Mesenchymal stem cell (in vitro differentiated cells and primary cell): ENCODE data around the gene KRT9.
A peak's percentile ranks its signal among the peaks of the same experiment; 100 is the strongest.
"Not testable (repeated sequence)": the region's sequence is repeated elsewhere in the genome, so short reads cannot be mapped to it uniquely, and the experiment has no call there.

ENCODE experiments used
- DNase-seq: peaks from one replicate; pipeline ENCODE4 v3.0.0-alpha.2; 2013
- H2AFZ ChIP-seq: one replicate; pipeline ENCODE4 v1.6.1; 2013; ENCODE audit warnings: low read depth, mild to moderate bottlenecking, control low read depth, inconsistent platforms, low read length, moderate library complexity
- H2AK5ac ChIP-seq: 2 replicates; pipeline ENCODE4 v1.6.1; 2013; ENCODE audit warnings: low read length, moderate library complexity, mild to moderate bottlenecking, inconsistent platforms; ENCODE audit not compliant: severe bottlenecking
- H2BK120ac ChIP-seq: one replicate; pipeline ENCODE4 v1.6.1; 2013; ENCODE audit warnings: low read depth, mild to moderate bottlenecking, inconsistent platforms, low read length, moderate library complexity
- H2BK12ac ChIP-seq, 2 experiments: one replicate each; pipeline ENCODE4 v1.6.1; 2013; ENCODE audit warnings: inconsistent platforms in 2 of 2, low read length in 2 of 2, mild to moderate bottlenecking in 2 of 2, moderate library complexity in 2 of 2, control low read depth in 1 of 2
- H2BK15ac ChIP-seq: one replicate; pipeline ENCODE4 v1.6.1; 2013; ENCODE audit warnings: mild to moderate bottlenecking, low read depth, inconsistent platforms; ENCODE audit not compliant: poor library complexity, severe bottlenecking
- H2BK5ac ChIP-seq: 2 replicates; pipeline ENCODE4 v1.6.1; 2013; ENCODE audit warnings: low read depth, mild to moderate bottlenecking, low read length, control low read depth, inconsistent platforms; ENCODE audit not compliant: poor library complexity, severe bottlenecking
- H3K14ac ChIP-seq, 2 experiments: one replicate each; pipeline ENCODE4 v1.6.1; 2013; ENCODE audit warnings: inconsistent platforms in 2 of 2, low read length in 2 of 2, control low read depth in 1 of 2, mild to moderate bottlenecking in 1 of 2, moderate library complexity in 1 of 2
- H3K18ac ChIP-seq, 2 experiments: one replicate each; pipeline ENCODE4 v1.6.1; 2013; ENCODE audit warnings: inconsistent platforms in 2 of 2, low read length in 2 of 2, control low read depth in 1 of 2, low read depth in 1 of 2, mild to moderate bottlenecking in 1 of 2
- H3K23ac ChIP-seq, 2 experiments: one replicate each; pipeline ENCODE4 v1.6.1; 2013; ENCODE audit warnings: inconsistent platforms in 2 of 2, low read length in 2 of 2, mild to moderate bottlenecking in 2 of 2, moderate library complexity in 2 of 2, control low read depth in 1 of 2
- H3K27ac ChIP-seq: 2 replicates; pipeline ENCODE4 v1.5.1; 2013; ENCODE audit warnings: mild to moderate bottlenecking, moderate library complexity, low read length, control low read depth, inconsistent platforms; ENCODE audit not compliant: poor library complexity, severe bottlenecking
- H3K27me3 ChIP-seq, 2 experiments: 2 replicates each; pipeline versions ENCODE4 v1.6.1 to v1.7.0; 2013; ENCODE audit warnings: low read length in 2 of 2, mild to moderate bottlenecking in 2 of 2, moderate library complexity in 2 of 2, control low read depth in 1 of 2, inconsistent platforms in 1 of 2; ENCODE audit not compliant: control insufficient read depth in 1 of 2, insufficient read depth in 1 of 2
- H3K36me3 ChIP-seq, 2 experiments: 2 replicates each; pipeline versions ENCODE4 v1.6.1 to v1.7.0; 2013; ENCODE audit warnings: low read length in 2 of 2, control low read depth in 1 of 2, inconsistent platforms in 1 of 2, low read depth in 1 of 2, mild to moderate bottlenecking in 1 of 2; ENCODE audit not compliant: insufficient read depth in 2 of 2, control insufficient read depth in 1 of 2
- H3K4ac ChIP-seq, 2 experiments: one replicate each; pipeline ENCODE4 v1.6.1; 2013; ENCODE audit warnings: inconsistent platforms in 2 of 2, low read length in 2 of 2, mild to moderate bottlenecking in 2 of 2, moderate library complexity in 2 of 2, control low read depth in 1 of 2, low read depth in 1 of 2
- H3K4me1 ChIP-seq: 2 replicates; pipeline ENCODE4 v1.6.1; 2013; ENCODE audit warnings: low read depth, low read length, control low read depth; ENCODE audit not compliant: control insufficient read depth, insufficient read depth
- H3K4me2 ChIP-seq: 2 replicates; pipeline ENCODE4 v1.6.1; 2013; ENCODE audit warnings: low read length, mild to moderate bottlenecking, inconsistent platforms; ENCODE audit not compliant: poor library complexity, severe bottlenecking
- H3K4me3 ChIP-seq, 2 experiments: 2 replicates each; pipeline versions ENCODE4 v1.5.1 to v1.7.0; 2013; ENCODE audit warnings: low read length in 2 of 2, mild to moderate bottlenecking in 2 of 2, control low read depth in 1 of 2, low read depth in 1 of 2; ENCODE audit not compliant: insufficient read depth in 1 of 2
- H3K79me1 ChIP-seq: replicated peaks from 2 replicates; pipeline ENCODE4 v1.6.1; 2013; ENCODE audit warnings: mild to moderate bottlenecking, control low read depth, low read length, inconsistent platforms; ENCODE audit not compliant: poor library complexity, severe bottlenecking
- H3K9ac ChIP-seq: 2 replicates; pipeline ENCODE4 v1.7.0; 2013; ENCODE audit warnings: mild to moderate bottlenecking, low read length, moderate library complexity
- H3K9me3 ChIP-seq: 2 replicates; pipeline ENCODE4 v1.7.0; 2013; ENCODE audit warnings: mild to moderate bottlenecking, low read length; ENCODE audit not compliant: control insufficient read depth
- H4K8ac ChIP-seq: one replicate; pipeline ENCODE4 v1.6.1; 2013; ENCODE audit warnings: inconsistent platforms, mild to moderate bottlenecking, low read length, moderate library complexity
- H4K91ac ChIP-seq: one replicate; pipeline ENCODE4 v1.6.1; 2013; ENCODE audit warnings: mild to moderate bottlenecking, low read length, inconsistent platforms
- WGBS: methylation state at CpG from one replicate; pipeline ENCODE4 v1.1.7; 2013; ENCODE audit warnings: mixed read lengths; 5-methylcytosine and 5-hydroxymethylcytosine counted together

The KRT9 gene

GRCh38 chr17:41614098-41614497 is 42.2 kb upstream of the KRT9 start:
- no peak overlapping the region for H4K8ac ChIP-seq
- no peak overlapping the region for H3K9ac ChIP-seq
- peaks cover 13% of the 10 kb centered on the region for H3K4me1 ChIP-seq
- peaks cover 35 to 56% of the 10 kb centered on the region in 2 experiments for H3K27me3 ChIP-seq
- H3K4me3 ChIP-seq: no peak overlapping the region
- H3K18ac ChIP-seq: no peak overlapping the region
- no peak overlapping the region for H4K91ac ChIP-seq
- H2BK120ac ChIP-seq: no peak overlapping the region
- no peaks in the 10 kb centered on the region for H3K36me3 ChIP-seq
- no peak overlapping the region for H3K4ac ChIP-seq
- H3K9me3 ChIP-seq: no peaks in the 10 kb centered on the region
- no peak for DNase-seq
- H2AK5ac ChIP-seq: no peak overlapping the region
- H3K23ac ChIP-seq: no peak overlapping the region
- no peak overlapping the region for H2BK15ac ChIP-seq
- no peak overlapping the region for H2BK12ac ChIP-seq
- no peak overlapping the region for H2AFZ ChIP-seq
- H3K79me1 ChIP-seq: no peaks in the 10 kb centered on the region
- WGBS: 76% methylated on average over 4 of the region's 5 CpGs
- H3K27ac ChIP-seq: no peak overlapping the region
- H3K14ac ChIP-seq: no peak overlapping the region
- no peak overlapping the region for H3K4me2 ChIP-seq
- H2BK5ac ChIP-seq: no peak overlapping the region

GRCh38 chr17:41613277-41614082 is 41.6 kb upstream of the KRT9 start:
- no peak for DNase-seq
- Histone ChIP-seq H2BK12ac (no peak overlapping the region), H4K91ac (no peak overlapping the region), H3K9ac (no peak overlapping the region), H2AFZ (no peak overlapping the region), H4K8ac (no peak overlapping the region), H3K79me1 (no peaks in the 10 kb centered on the region), H2BK120ac (no peak overlapping the region), H3K4ac (no peak overlapping the region), H3K4me2 (no peak overlapping the region), H3K27me3 (peaks cover 38 to 56% of the 10 kb centered on the region in 2 experiments), H3K4me1 (peaks cover 11% of the 10 kb centered on the region), H3K23ac (no peak overlapping the region), H2AK5ac (no peak overlapping the region), H2BK5ac (no peak overlapping the region), H3K18ac (no peak overlapping the region), H3K9me3 (no peaks in the 10 kb centered on the region), H3K27ac (no peak overlapping the region), H3K14ac (no peak overlapping the region), H2BK15ac (no peak overlapping the region), H3K4me3 (no peak overlapping the region), H3K36me3 (no peaks in the 10 kb centered on the region)
- 79% methylated on average over 11 of the region's 11 CpGs for WGBS

- not testable (repeated sequence) for H3K14ac ChIP-seq, H3K18ac ChIP-seq, H3K9ac ChIP-seq, H2BK120ac ChIP-seq, H3K4me1 ChIP-seq, H3K27ac ChIP-seq, H4K8ac ChIP-seq, H2AK5ac ChIP-seq, DNase-seq, H2BK15ac ChIP-seq, H2BK12ac ChIP-seq, H3K4me2 ChIP-seq, H3K4me3 ChIP-seq, H4K91ac ChIP-seq, H3K9me3 ChIP-seq, H2BK5ac ChIP-seq, H3K23ac ChIP-seq, H2AFZ ChIP-seq, H3K36me3 ChIP-seq, H3K79me1 ChIP-seq, H3K4ac ChIP-seq
- peaks cover 38 to 52% of the 10 kb centered on the region in 2 experiments for H3K27me3 ChIP-seq
- WGBS: 87% methylated on average over 31 of the region's 31 CpGs
Observed at GRCh38 chr17:41612376-41613160, 40.7 kb upstream of the KRT9 start, which contains the start of gene KRT16. Gene KRT16 (minus strand): TSS chr17:41612767. CDS start chr17:41612688, 79 bp downstream.

- Histone ChIP-seq H3K36me3 (no peaks in the 10 kb centered on the region), H2AK5ac (no peak overlapping the region), H3K27me3 (peaks cover 28 to 39% of the 10 kb centered on the region in 2 experiments), H4K8ac (no peak overlapping the region), H3K4ac (no peak overlapping the region), H3K79me1 (no peaks in the 10 kb centered on the region), H3K4me3 (no peak overlapping the region), H3K4me1 (peaks cover 8% of the 10 kb centered on the region), H3K14ac (no peak overlapping the region), H3K9ac (no peak overlapping the region), H2BK5ac (no peak overlapping the region), H2AFZ (no peak overlapping the region), H2BK12ac (no peak overlapping the region), H3K4me2 (no peak overlapping the region), H3K27ac (no peak overlapping the region), H3K18ac (peak overlapping the region in 1 of 2 experiments; percentile 2), H4K91ac (no peak overlapping the region), H3K23ac (no peak overlapping the region), H2BK120ac (no peak overlapping the region), H3K9me3 (peaks cover 14% of the 10 kb centered on the region), H2BK15ac (no peak overlapping the region)
- 92% methylated on average over 25 of the region's 25 CpGs for WGBS
- no peak for DNase-seq
Observed at GRCh38 chr17:41610965-41611640, 39.2 kb upstream of the KRT9 start.
